Measurements from ENCODE around the gene MCM10.
"Not testable (repeated sequence)": the region's sequence is repeated elsewhere in the genome, so short reads cannot be mapped to it uniquely, and the experiment has no call there.

- TF ChIP-seq CTCF (IDR thresholded peaks at IDR 0.05; ENCODE audit: insufficient read depth, low read length); POLR2AphosphoS5 (IDR thresholded peaks at IDR 0.05; ENCODE audit: low read depth); SPI1 (IDR thresholded peaks at IDR 0.05; ENCODE audit: borderline replicate concordance, low read depth); REST (IDR thresholded peaks at IDR 0.05; ENCODE audit: insufficient replicate concordance, low read depth): not testable (repeated sequence)
Observed at GRCh38 chr10:13234736-13235135, 73.4 kb downstream of the MCM10 start.

Measured in HL-60 (cell line).